GM12892 (cell line): ENCODE measurements around the gene MAN1B1.

Experiments
- POLR2A ChIP-seq: IDR thresholded peaks from 2 replicates; pipeline ENCODE4 v1.6.1; 2011; ENCODE audit warnings: low read depth, low read length, control low read depth
- POLR2AphosphoS5 ChIP-seq: IDR thresholded peaks from 2 replicates; pipeline ENCODE4 v1.6.1; 2011; ENCODE audit warnings: low read depth, low read length, control low read depth
- TAF1 ChIP-seq: IDR thresholded peaks from 2 replicates; pipeline ENCODE4 v1.6.1; 2011; ENCODE audit warnings: low read depth, mild to moderate bottlenecking, control low read depth, low read length, borderline replicate concordance

DNA sequence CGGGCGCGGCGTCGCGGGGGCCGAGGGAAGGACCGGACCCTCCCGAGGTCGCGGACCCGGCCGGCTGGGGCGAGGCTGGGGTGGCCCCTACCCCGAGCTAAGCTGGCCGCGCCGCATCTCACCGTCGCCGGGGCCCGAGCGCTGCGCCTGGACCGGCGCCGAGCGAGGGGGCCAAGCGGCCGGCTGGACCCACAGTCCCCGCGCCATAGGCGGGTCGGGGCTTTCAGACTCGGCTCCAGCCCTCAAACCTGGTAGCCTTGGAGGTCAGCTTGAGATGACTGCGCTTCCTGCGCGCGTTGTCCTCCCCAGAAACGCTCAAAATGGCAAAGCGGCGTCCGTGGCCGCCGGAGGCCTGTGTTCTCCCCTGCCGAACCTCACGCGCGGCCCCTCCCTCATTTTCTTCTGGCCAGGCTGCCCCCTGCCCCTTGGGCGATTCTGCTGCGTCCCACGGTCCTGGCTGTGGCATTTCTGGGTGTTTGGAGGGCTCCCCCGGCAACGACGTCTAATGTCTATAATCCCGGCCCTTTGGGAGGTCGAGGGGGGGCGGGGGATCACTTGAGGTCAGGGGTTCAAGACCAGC lies 43.5 kb downstream of the MAN1B1 start:
- TF ChIP-seq POLR2A, result no peak
- no peak for TF ChIP-seq POLR2AphosphoS5
- no peak for TF ChIP-seq TAF1
